Mesendoderm (in vitro differentiated cells): ENCODE results near the gene C1orf185.

Source experiments
- DNase-seq: peaks from one replicate; pipeline ENCODE4 v3.0.0; 2013
- H2AK5ac ChIP-seq: 2 replicates; pipeline ENCODE4 v1.6.1; 2013; ENCODE audit warnings: low read length, inconsistent platforms
- H2BK120ac ChIP-seq: 2 replicates; pipeline ENCODE4 v1.6.1; 2013; ENCODE audit warnings: low read depth, mild to moderate bottlenecking, low read length, moderate library complexity, mixed read lengths
- H2BK15ac ChIP-seq: replicated peaks from 2 replicates; pipeline ENCODE4 v1.6.1; 2013; ENCODE audit warnings: low read depth, mild to moderate bottlenecking, moderate library complexity
- H2BK5ac ChIP-seq: 2 replicates; pipeline ENCODE4 v1.6.1; 2013; ENCODE audit warnings: low read length, inconsistent platforms
- H3K18ac ChIP-seq: 2 replicates; pipeline ENCODE4 v1.6.1; 2013; ENCODE audit warnings: mild to moderate bottlenecking, low read length, mixed read lengths
- H3K23ac ChIP-seq: one replicate; pipeline ENCODE4 v1.6.1; 2013; ENCODE audit warnings: low read length
- H3K27ac ChIP-seq: 2 replicates; pipeline ENCODE4 v1.5.1; 2013; ENCODE audit warnings: low read depth, mild to moderate bottlenecking, inconsistent platforms, low read length, moderate library complexity
- H3K27me3 ChIP-seq: 2 replicates; pipeline ENCODE4 v1.6.1; 2013; ENCODE audit warnings: low read length, control low read depth, mild to moderate bottlenecking, inconsistent platforms; ENCODE audit not compliant: insufficient read depth, poor library complexity
- H3K36me3 ChIP-seq: 2 replicates; pipeline ENCODE4 v1.6.1; 2013; ENCODE audit warnings: low read length, inconsistent platforms; ENCODE audit not compliant: control insufficient read depth, insufficient read depth
- H3K4ac ChIP-seq: one replicate; pipeline ENCODE4 v1.6.1; 2013; ENCODE audit warnings: low read depth, mild to moderate bottlenecking, low read length, moderate library complexity
- H3K4me1 ChIP-seq: 2 replicates; pipeline ENCODE4 v1.6.1; 2013; ENCODE audit warnings: low read depth, low read length, inconsistent platforms; ENCODE audit not compliant: control insufficient read depth
- H3K4me2 ChIP-seq: 2 replicates; pipeline ENCODE4 v1.6.1; 2013; ENCODE audit warnings: low read length
- H3K4me3 ChIP-seq: 2 replicates; pipeline ENCODE4 v1.5.1; 2013; ENCODE audit warnings: mild to moderate bottlenecking, low read length
- H3K56ac ChIP-seq: one replicate; pipeline ENCODE4 v1.6.1; 2013; ENCODE audit warnings: low read length
- H3K79me1 ChIP-seq: 2 replicates; pipeline ENCODE4 v1.6.1; 2013; ENCODE audit warnings: low read length, inconsistent platforms
- H3K79me2 ChIP-seq: 2 replicates; pipeline ENCODE4 v1.6.1; 2013; ENCODE audit warnings: mild to moderate bottlenecking, low read length; ENCODE audit not compliant: control insufficient read depth, insufficient read depth
- H3K9ac ChIP-seq: 2 replicates; pipeline ENCODE4 v1.6.1; 2013; ENCODE audit warnings: low read length, inconsistent platforms
- H4K5ac ChIP-seq: one replicate; pipeline ENCODE4 v1.6.1; 2013; ENCODE audit warnings: low read length
- H4K8ac ChIP-seq: one replicate; pipeline ENCODE4 v1.6.1; 2013; ENCODE audit warnings: low read depth, mild to moderate bottlenecking, control low read depth, low read length, moderate library complexity
- WGBS: extraction: QIAGEN DNeasy Blood & Tissue Kit; methylation state at CpG from one replicate; pipeline ENCODE4 v1.1.7; 2013; ENCODE audit warnings: low lambda C conversion rate, missing lambda C conversion rate; ENCODE audit not compliant: insufficient coverage; ENCODE audit errors: extremely low coverage; 5-methylcytosine and 5-hydroxymethylcytosine counted together

Gene C1orf185

DNA sequence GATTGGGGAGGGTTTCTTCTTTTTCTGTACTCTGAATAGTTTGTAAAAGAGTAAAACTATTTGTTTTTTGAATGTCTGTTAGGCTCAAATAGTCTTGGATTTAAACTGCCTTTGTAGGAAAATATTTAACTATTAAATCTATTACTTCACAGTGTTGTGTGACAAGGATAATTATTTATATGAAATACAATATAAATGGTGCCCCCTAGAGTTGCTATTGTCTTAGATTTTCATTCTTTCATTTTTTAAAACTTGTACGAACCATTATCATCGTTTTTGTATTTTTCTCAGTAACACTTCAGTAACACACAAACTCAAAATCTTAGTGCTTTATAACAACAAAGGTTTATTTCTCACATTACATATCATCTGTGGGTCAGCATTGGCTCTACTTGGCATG lies 37.4 kb downstream of the C1orf185 start:
- Histone ChIP-seq H2BK5ac (no peak overlapping the region), H3K4ac (no peak overlapping the region), H3K79me2 (no peaks in the 10 kb centered on the region), H3K79me1 (no peaks in the 10 kb centered on the region), H3K56ac (no peak overlapping the region), H2AK5ac (no peak overlapping the region), H3K4me2 (no peak overlapping the region), H3K9ac (no peak overlapping the region), H3K27me3 (no peaks in the 10 kb centered on the region), H3K23ac (no peak overlapping the region), H2BK120ac (no peak overlapping the region), H3K27ac (no peak overlapping the region), H3K4me1 (no peaks in the 10 kb centered on the region), H4K8ac (no peak overlapping the region), H3K18ac (no peak overlapping the region), H4K5ac (no peak overlapping the region), H3K4me3 (no peak overlapping the region), H3K36me3 (no peaks in the 10 kb centered on the region), H2BK15ac (no peak overlapping the region)
- DNase-seq, result no peak
- no CpG with 5 or more reads among the region's 2 CpGs for WGBS

DNA sequence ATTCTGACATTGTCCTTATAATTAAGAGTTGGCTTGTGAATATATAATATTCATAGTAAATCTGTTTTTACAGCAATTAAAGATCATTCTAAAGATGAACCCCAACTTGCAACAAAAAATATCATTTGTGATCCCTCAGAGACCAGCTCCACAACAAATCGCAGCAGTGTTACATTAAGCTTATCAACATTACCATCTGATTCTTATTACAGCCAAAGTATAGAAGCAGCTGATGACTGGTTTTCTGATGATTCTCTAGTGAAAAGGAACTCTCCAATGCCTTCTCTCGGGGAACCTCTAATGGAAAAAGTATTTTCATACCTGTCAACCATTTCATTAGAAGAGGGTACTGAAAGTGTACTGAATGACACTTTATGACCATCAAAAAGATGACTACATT lies 45.4 kb downstream of the C1orf185 start:
- Histone ChIP-seq H3K56ac (no peak overlapping the region), H3K27ac (no peak overlapping the region), H3K18ac (no peak overlapping the region), H3K9ac (no peak overlapping the region), H2AK5ac (no peak overlapping the region), H3K79me2 (no peaks in the 10 kb centered on the region), H4K5ac (no peak overlapping the region), H2BK5ac (no peak overlapping the region), H3K23ac (no peak overlapping the region), H3K79me1 (no peaks in the 10 kb centered on the region), H3K4me3 (no peak overlapping the region), H3K4me2 (no peak overlapping the region), H2BK120ac (no peak overlapping the region), H4K8ac (no peak overlapping the region), H3K4me1 (no peaks in the 10 kb centered on the region), H3K27me3 (no peaks in the 10 kb centered on the region), H3K36me3 (no peaks in the 10 kb centered on the region), H2BK15ac (no peak overlapping the region), H3K4ac (no peak overlapping the region)
- WGBS, result no CpG with 5 or more reads among the region's 2 CpGs
- no peak for DNase-seq

GRCh38 chr1:51154776-51155175 lies 52.7 kb downstream of the C1orf185 start:
- H3K4ac ChIP-seq, result no peak overlapping the region
- no peaks in the 10 kb centered on the region for H3K27me3 ChIP-seq
- H3K36me3 ChIP-seq, result no peaks in the 10 kb centered on the region
- no peak overlapping the region for H2BK120ac ChIP-seq
- WGBS, result no CpG with 5 or more reads among the region's 1 CpG
- H3K4me3 ChIP-seq, result no peak overlapping the region
- no peak overlapping the region for H3K18ac ChIP-seq
- no peak overlapping the region for H3K23ac ChIP-seq
- H2BK5ac ChIP-seq, result no peak overlapping the region
- H2BK15ac ChIP-seq, result no peak overlapping the region
- H3K27ac ChIP-seq, result no peak overlapping the region
- no peak overlapping the region for H3K56ac ChIP-seq
- H3K4me2 ChIP-seq, result no peak overlapping the region
- H2AK5ac ChIP-seq, result no peak overlapping the region
- no peaks in the 10 kb centered on the region for H3K79me2 ChIP-seq
- DNase-seq, result no peak
- no peaks in the 10 kb centered on the region for H3K79me1 ChIP-seq
- no peak overlapping the region for H4K8ac ChIP-seq
- H3K4me1 ChIP-seq, result no peaks in the 10 kb centered on the region
- no peak overlapping the region for H4K5ac ChIP-seq
- H3K9ac ChIP-seq, result no peak overlapping the region

DNA sequence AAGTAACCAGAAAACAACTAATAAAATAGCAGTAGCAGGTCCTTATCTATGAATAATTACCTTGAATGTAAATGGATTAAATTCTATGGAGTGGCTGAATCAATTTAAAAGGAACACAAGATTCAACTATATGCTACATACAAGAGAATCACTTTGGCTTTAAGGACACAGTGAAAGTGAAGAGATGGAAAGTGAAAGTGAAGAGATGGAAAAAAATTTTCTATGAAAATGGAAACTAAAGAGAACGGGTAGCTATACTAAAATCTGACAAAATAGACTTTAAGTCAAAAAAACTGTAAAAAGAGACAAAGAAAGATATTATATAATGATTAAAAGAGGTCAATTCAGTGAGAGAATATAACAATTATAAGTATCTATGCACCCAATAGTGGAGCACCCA lies 54.7 kb downstream of the C1orf185 start:
- Histone ChIP-seq H3K9ac (no peak overlapping the region), H2BK15ac (no peak overlapping the region), H3K79me2 (no peaks in the 10 kb centered on the region), H3K56ac (no peak overlapping the region), H4K5ac (no peak overlapping the region), H3K18ac (no peak overlapping the region), H3K23ac (no peak overlapping the region), H3K27me3 (no peaks in the 10 kb centered on the region), H3K4ac (no peak overlapping the region), H4K8ac (no peak overlapping the region), H3K4me2 (no peak overlapping the region), H3K4me3 (no peak overlapping the region), H2BK5ac (no peak overlapping the region), H3K36me3 (no peaks in the 10 kb centered on the region), H3K4me1 (no peaks in the 10 kb centered on the region), H3K27ac (no peak overlapping the region), H2BK120ac (no peak overlapping the region), H2AK5ac (no peak overlapping the region), H3K79me1 (no peaks in the 10 kb centered on the region)
- DNase-seq, result no peak
- WGBS, result 100% methylated on average over 1 of the region's 1 CpG

GRCh38 chr1:51157395-51157794 lies 55.4 kb downstream of the C1orf185 start:
- Histone ChIP-seq H3K79me1 (no peaks in the 10 kb centered on the region), H3K18ac (no peak overlapping the region), H4K5ac (no peak overlapping the region), H3K4ac (no peak overlapping the region), H3K4me3 (no peak overlapping the region), H3K79me2 (no peaks in the 10 kb centered on the region), H3K9ac (no peak overlapping the region), H3K27me3 (no peaks in the 10 kb centered on the region), H4K8ac (no peak overlapping the region), H2BK15ac (no peak overlapping the region), H3K4me2 (no peak overlapping the region), H3K27ac (no peak overlapping the region), H2BK120ac (no peak overlapping the region), H3K36me3 (no peaks in the 10 kb centered on the region), H3K4me1 (no peaks in the 10 kb centered on the region), H3K56ac (no peak overlapping the region), H2AK5ac (no peak overlapping the region), H3K23ac (no peak overlapping the region), H2BK5ac (no peak overlapping the region)
- no CpG with 5 or more reads among the region's 4 CpGs for WGBS
- no peak for DNase-seq

DNA sequence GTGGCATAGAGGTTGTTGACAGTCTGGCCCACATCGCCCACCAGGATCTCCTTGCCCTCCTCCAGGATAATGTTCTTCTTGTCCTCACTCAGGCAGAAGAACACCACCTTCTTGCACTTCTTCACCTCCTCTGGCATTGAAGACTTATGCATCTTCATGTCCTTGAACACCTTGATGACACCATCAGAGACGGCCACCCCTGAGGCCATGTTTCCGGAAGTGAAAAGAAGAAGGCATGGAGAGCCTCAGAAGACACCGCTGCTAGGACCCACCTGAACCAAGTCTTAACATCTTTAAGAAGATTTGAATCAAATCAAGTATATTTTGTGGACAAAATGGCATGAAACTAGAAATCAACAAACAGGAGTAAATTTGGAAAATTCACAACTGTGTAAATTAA lies 56.2 kb downstream of the C1orf185 start:
- Histone ChIP-seq H3K56ac (no peak overlapping the region), H3K4me2 (no peak overlapping the region), H2BK5ac (no peak overlapping the region), H3K18ac (no peak overlapping the region), H4K5ac (no peak overlapping the region), H2AK5ac (no peak overlapping the region), H3K9ac (no peak overlapping the region), H3K79me2 (no peaks in the 10 kb centered on the region), H3K4ac (no peak overlapping the region), H3K23ac (no peak overlapping the region), H3K36me3 (no peaks in the 10 kb centered on the region), H3K27me3 (no peaks in the 10 kb centered on the region), H2BK15ac (no peak overlapping the region), H3K4me3 (no peak overlapping the region), H2BK120ac (no peak overlapping the region), H3K79me1 (no peaks in the 10 kb centered on the region), H3K27ac (no peak overlapping the region), H4K8ac (no peak overlapping the region), H3K4me1 (no peaks in the 10 kb centered on the region)
- no CpG with 5 or more reads among the region's 4 CpGs for WGBS
- no peak for DNase-seq
